Motor neuron (in vitro differentiated cells): ENCODE measurements around the gene PRKAR1B. TPM values are rescaled to one million over a fixed set of nuclear protein-coding genes. Genes with fewer than 3 reads are reported as not detected.

Experiments
- ATAC-seq, 8 experiments: fragments of 200-7000 bp; cut with Tn5 transposase; replicated peaks in 6 of 8; 2 replicates each; pipeline ENCODE4 v1.8.0; 2021; ENCODE audit warnings: mild to moderate bottlenecking in 8 of 8, moderate library complexity in 8 of 8
- H3K27ac ChIP-seq, 2 donors: fragments of 250-450 bp; sonication (Bioruptor Pico); 2 replicates each; pipeline ENCODE4 v1.9.0; 2021; ENCODE audit warnings: antibody characterized with exemption in 2 of 2, mild to moderate bottlenecking in 2 of 2, moderate library complexity in 1 of 2
- H3K4me1 ChIP-seq, 2 donors: fragments of 250-450 bp; sonication (Bioruptor Pico); replicated peaks in 1 of 2; 2 replicates each; pipeline ENCODE4 v1.6.1; 2021; ENCODE audit warnings: antibody characterized with exemption in 2 of 2, mild to moderate bottlenecking in 2 of 2, moderate library complexity in 1 of 2
- H3K4me3 ChIP-seq, 5 donors: fragments of 250-450 bp; sonication (Bioruptor Pico); 2 replicates each; pipeline ENCODE4 v1.9.0; 2021; ENCODE audit warnings: antibody characterized with exemption in 5 of 5, mild to moderate bottlenecking in 5 of 5, moderate library complexity in 4 of 5
- WGBS, 10 experiments: fragments of 450-650 bp; shearing (Covaris generic); methylation state at CpG; one replicate each; pipeline ENCODE4 v1.0.0; 2022; 5-methylcytosine and 5-hydroxymethylcytosine counted together
- in situ Hi-C, 9 experiments: fragments of 400-800 bp; cut with MboI; loops; one replicate each; pipeline ENCODE4 v1.15.0; 2021; ENCODE audit warnings: low sequenced_read_pairs in 9 of 9, low pct_unique_long_range_greater_than_20kb in 2 of 9; ENCODE audit not compliant: unreplicated experiment in 9 of 9
- total RNA-seq, 8 experiments: library from RNA; unstranded; fragments of 300-600 nt; gene quantifications; 2 replicates each; pipeline versions ENCODE4 v1.2.3 to v1.2.4, GENCODE V29; 2022

PRKAR1B gene
- total RNA-seq, 8 experiments from 2014 or later, result 14.3 to 42.2 (median 19.0) TPM

DNA sequence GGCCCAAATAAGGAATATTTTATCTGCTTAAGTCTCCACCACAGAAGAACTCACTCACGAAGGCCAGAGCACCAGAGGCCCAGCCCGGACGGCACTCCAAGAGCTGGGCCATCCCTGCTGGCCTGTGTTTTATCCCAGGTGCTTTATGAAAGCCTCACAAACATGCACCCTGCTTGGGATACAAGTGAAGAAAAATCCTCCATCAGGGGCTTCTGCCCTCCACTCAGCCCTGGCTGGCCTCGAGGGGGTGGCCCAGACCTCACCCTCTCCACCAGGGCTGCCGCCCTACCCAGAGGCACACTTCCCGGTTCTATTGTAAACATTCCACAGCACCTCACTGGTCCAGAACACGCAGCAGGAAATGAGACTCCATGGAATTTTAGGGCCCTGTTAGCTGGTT, 20.4 kb downstream of the PRKAR1B start:
- Histone ChIP-seq H3K4me1 (peaks cover 6 to 8% of the 10 kb centered on the region in 2 donors), H3K27ac (no peak overlapping the region), H3K4me3 (no peak overlapping the region)
- no peak for ATAC-seq
- in situ Hi-C loops, result loop anchor here in 1 of 9 experiments (25.0 kb wide), 1 partner anchor 169 kb away; no protein-coding TSS in a partner anchor
- 40 to 100% (median 100%) methylated on average over 1 to 4 of the region's 7 CpGs; no CpG with 5 or more reads in 5 of the 10 experiments for WGBS, 10 experiments

DNA sequence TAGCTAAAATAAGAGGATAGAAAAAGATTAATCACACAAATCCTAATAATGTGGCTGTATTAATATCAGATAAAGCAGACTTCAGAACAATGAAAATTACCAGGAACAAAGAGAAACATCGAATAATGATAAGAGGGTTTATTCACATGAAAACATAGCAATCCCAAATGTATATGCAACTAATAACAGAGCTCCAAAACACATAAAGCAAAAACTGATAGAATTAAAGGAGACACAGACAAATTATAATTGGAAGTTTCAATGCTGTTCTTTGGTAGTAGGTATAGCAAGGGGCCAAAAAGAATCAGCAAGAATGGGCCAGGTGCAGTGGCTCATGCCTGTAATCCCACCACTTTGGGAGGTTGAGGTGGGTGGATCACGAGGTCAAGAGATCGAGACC, 24.0 kb downstream of the PRKAR1B start:
- in situ Hi-C loops, result loop anchor here in 1 of 9 experiments (25.0 kb wide), 1 partner anchor 166 kb away; no protein-coding TSS in a partner anchor
- no peaks in the 10 kb centered on the region for H3K4me1 ChIP-seq
- WGBS, 10 experiments, result 0 to 100% (median 71%) methylated on average over 1 to 3 of the region's 3 CpGs; no CpG with 5 or more reads in 1 of the 10 experiments
- ATAC-seq, result no peak
- no peak overlapping the region for H3K4me3 ChIP-seq
- H3K27ac ChIP-seq, result no peak overlapping the region

- Histone ChIP-seq H3K4me3 (no peak overlapping the region), H3K27ac (no peak overlapping the region), H3K4me1 (no peaks in the 10 kb centered on the region)
- no peak for ATAC-seq
- in situ Hi-C loops, result loop anchor here in 1 of 9 experiments (25.0 kb wide), 1 partner anchor 164 kb away; no protein-coding TSS in a partner anchor
- 54 to 100% (median 82%) methylated on average over 1 to 4 of the region's 4 CpGs for WGBS, 10 experiments
Measured at GRCh38 chr7:701086-701671, 25.9 kb downstream of the PRKAR1B start.

DNA sequence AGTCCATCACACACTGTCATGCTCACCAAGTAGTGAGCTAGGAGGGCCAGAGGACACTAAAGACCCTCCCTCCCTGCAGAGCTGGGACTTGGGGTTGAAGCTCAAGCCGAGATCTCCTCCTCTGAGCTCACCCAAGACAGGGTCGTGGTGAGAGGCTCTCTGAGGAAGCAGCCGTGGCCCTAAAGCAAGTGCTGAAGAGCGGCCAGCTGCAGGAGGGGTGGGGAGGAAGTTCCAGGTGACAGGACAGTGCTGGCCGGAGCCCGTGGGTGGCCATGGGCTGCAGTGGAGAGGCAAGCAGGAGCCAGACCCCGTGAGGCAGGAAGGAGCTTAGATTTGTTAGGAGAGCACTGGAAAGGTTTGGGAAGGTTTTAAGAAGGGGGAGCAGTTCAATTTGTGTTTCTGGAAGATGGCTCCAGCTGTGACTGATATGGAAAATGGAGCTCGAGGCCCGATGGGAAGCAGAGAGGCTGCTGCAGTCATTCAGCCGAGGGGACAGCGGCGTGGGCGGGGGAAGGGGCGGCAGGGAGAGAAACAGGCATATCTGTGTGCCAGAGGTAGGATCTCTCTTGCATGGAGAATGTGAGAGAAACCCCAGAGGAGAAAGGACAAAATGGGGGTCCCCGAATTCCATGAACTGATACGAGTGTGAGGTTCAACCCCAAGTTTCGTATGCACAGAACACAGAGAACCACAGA, 27.5 kb downstream of the PRKAR1B start:
- 47 to 100% (median 63%) methylated on average over 1 to 9 of the region's 17 CpGs; no CpG with 5 or more reads in 5 of the 10 experiments for WGBS, 10 experiments
- Histone ChIP-seq H3K4me3 (no peak overlapping the region), H3K27ac (no peak overlapping the region), H3K4me1 (no peaks in the 10 kb centered on the region)
- in situ Hi-C loops, result loop anchor here in 1 of 9 experiments (25.0 kb wide), 1 partner anchor 162 kb away; no protein-coding TSS in a partner anchor
- ATAC-seq, result no peak

DNA sequence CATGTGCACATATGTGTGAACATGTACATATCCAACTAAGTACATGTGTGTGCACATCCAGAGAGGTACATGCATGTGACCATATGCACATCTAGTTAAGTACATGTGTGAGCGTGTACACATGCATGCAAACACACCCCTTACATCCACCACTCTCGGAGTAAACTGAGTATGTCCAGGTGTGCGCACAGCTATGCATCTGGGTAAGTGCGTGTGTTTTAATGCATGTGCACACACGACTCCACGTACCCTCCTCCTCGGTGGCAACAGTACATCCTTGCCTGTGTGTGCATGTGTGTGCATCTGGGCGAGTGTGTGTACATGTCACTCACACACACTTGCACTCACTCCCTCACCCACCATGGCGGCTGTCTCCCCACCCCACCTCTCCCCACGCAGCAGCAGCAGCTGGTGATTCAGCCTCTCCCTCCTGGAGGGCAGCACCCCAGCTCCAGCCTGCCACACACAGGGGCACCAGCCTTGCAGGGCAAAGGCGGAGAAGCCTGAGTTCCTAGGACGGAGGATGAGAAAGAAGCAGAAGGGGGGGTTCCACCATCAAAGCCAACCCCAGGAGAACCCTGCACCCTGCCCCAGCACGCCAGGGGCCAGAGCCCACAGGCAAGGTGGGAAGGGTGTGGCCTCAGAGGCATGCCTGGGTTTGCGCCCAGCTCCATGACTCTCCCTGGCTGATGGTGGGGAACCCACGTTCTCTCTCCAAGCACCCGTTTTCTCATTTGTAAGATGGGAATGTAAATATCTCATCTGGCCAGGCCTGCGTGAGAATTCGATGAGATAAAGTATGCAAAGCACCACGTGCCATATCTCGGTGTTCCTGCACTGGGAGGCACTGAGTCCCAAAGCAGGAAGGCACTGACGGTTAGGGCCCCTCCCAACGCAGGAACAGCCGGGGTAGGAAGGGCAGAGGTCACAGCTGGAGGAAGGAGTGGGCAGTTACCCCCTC, 28.3 kb downstream of the PRKAR1B start:
- Histone ChIP-seq H3K4me3 (no peak overlapping the region), H3K27ac (no peak overlapping the region), H3K4me1 (no peaks in the 10 kb centered on the region)
- in situ Hi-C loops, result no loop called here
- ATAC-seq, result peak in 1 of 8 experiments; percentile 55
- 40 to 100% (median 88%) methylated on average over 2 to 9 of the region's 23 CpGs; no CpG with 5 or more reads in 2 of the 10 experiments for WGBS, 10 experiments

DNA sequence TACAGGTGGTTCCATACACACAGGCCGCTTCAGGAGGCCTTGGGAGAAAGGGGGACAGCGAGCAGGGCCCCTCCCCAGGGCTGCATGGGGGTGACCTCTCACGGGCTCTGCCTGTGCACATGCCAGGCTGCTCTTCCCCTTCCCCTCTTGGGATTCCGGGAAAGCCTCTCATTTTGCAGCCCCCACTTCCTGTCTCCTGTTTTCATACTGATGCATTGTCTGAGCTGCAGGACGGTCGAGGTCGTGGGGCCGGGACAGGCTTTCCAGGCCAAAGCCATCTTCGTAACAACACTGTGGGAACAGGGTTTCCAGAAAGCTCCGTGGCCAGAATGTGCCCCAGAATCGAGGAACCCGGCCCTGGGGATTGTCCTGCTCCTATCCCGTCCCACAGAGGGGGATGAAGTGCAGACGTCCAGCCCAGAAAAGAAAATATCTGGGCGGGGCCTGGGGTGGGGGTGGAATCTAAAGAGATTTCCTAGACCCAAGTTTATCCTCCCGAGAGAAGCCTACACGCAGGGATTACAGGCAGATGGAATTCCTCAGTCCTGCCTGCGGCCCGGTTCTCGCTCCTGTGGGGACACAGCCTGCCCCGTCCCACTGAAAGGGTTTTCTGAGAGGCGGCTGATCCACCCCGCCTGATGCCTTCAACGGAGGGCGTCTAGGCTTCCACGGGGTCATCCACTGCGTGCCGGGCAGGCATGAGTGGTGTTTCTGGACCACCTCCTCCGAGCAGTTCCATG, 30.1 kb downstream of the PRKAR1B start:
- ATAC-seq, result no peak
- WGBS, 10 experiments, result 73 to 95% (median 80%) methylated on average over 1 to 4 of the region's 29 CpGs; no CpG with 5 or more reads in 5 of the 10 experiments
- H3K4me1 ChIP-seq, result no peaks in the 10 kb centered on the region
- no peak overlapping the region for H3K27ac ChIP-seq
- in situ Hi-C loops, result no loop called here
- H3K4me3 ChIP-seq, result no peak overlapping the region

GRCh38 chr7:696426-696811, 30.7 kb downstream of the PRKAR1B start:
- no peak overlapping the region for H3K27ac ChIP-seq
- in situ Hi-C loops, result no loop called here
- no peaks in the 10 kb centered on the region for H3K4me1 ChIP-seq
- no peak for ATAC-seq
- 80 to 95% (median 89%) methylated on average over 2 to 5 of the region's 9 CpGs; no CpG with 5 or more reads in 6 of the 10 experiments for WGBS, 10 experiments
- H3K4me3 ChIP-seq, result no peak overlapping the region

DNA sequence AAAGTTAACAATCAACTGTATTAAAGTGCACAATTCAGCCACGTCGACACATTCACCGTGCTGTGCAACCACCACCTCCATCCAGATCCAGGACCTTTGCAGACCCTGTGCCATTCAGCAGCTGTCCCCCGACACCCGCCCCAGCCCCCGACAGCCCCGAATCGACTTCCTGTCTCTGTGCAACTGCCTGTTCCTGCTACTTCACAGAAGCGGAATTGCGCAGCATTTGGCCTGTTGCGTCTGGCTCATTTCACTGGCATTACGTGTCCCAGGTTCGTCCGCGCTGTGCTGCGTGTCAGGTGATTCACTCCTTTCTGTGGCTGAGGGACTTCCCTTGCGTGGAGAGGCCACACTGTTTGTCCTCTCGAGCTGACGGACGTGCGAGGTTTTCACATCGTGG, 33.8 kb downstream of the PRKAR1B start:
- in situ Hi-C loops, result no loop called here
- H3K4me1 ChIP-seq, result no peaks in the 10 kb centered on the region
- WGBS, 10 experiments, result 92 to 100% methylated on average over 2 to 9 of the region's 22 CpGs; no CpG with 5 or more reads in 8 of the 10 experiments
- ATAC-seq, result no peak
- H3K4me3 ChIP-seq, result no peak overlapping the region
- no peak overlapping the region for H3K27ac ChIP-seq

- 75 to 100% (median 86%) methylated on average over 3 to 15 of the region's 25 CpGs; no CpG with 5 or more reads in 6 of the 10 experiments for WGBS, 10 experiments
- ATAC-seq, result peak in 4 of 8 experiments; percentile 29 to 88 (median 45)
- no peak overlapping the region for H3K27ac ChIP-seq
- no peak overlapping the region for H3K4me3 ChIP-seq
- H3K4me1 ChIP-seq, result no peaks in the 10 kb centered on the region
- in situ Hi-C loops, result no loop called here
Measured at GRCh38 chr7:691361-692045, 35.6 kb downstream of the PRKAR1B start.

DNA sequence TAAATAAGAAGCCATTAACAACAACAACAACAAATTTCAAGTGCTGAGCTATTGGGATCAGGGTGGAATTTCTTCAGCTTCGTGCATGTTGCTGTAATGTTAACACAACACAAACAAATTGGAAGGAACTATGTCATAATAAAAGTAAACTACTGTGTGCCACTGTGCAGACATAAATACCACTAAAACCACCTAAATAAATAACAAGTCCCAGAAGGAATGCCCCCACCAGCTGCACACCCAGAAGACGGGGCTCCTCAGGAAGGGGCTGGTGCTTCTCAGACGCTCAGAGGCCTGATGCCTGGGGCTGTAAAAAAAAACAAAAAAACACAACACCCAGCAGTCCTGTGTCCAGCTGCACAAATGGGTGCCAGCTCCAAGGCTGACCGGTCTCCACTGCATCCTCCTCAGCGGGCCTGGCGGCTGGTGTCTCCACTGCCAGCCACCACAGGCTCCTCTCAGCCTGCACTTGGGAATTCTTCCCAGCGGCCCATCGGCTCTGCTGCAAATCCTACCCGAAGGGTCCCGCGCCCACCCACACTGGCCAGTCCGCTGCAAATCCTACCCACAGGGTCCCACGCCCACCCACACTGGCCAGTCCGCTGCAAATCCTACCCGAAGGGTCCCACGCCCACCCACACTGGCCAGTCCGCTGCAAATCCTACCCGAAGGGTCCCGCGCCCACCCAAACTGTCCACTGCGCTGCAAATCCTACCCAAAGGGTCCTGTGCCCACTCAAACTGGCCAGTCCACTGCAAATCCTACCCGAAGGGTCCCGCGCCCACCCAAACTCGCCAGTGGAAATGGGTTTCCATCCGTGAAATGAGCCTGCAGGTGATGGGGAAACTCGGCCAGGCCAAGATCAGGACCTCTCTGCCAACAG, 36.4 kb downstream of the PRKAR1B start:
- 80 to 100% (median 100%) methylated on average over 1 to 5 of the region's 27 CpGs; no CpG with 5 or more reads in 4 of the 10 experiments for WGBS, 10 experiments
- Histone ChIP-seq H3K4me3 (no peak overlapping the region), H3K4me1 (no peaks in the 10 kb centered on the region), H3K27ac (no peak overlapping the region)
- ATAC-seq, result no peak
- in situ Hi-C loops, result no loop called here

DNA sequence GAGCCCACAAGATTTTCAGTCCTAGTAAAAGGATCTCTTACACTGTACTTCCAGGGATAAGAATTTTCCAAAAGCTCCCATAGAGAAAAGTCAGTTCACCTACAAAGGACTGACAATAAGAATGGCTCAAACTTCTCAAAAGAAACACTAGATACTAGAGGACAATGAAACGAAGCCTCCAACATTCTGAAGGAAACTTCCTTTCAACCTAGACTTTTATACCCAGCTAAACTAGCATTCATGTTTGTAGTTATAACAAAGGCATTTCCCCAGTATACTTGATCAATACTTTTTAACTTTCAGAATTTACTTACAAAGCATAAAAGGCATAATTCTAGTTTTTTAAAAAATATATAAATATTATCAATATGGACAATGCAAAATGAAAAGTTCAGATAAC, 41.5 kb downstream of the PRKAR1B start:
- 17 to 100% (median 91%) methylated on average over 1 of the region's 1 CpG; no CpG with 5 or more reads in 1 of the 10 experiments for WGBS, 10 experiments
- Histone ChIP-seq H3K4me1 (no peaks in the 10 kb centered on the region), H3K4me3 (no peak overlapping the region), H3K27ac (no peak overlapping the region)
- in situ Hi-C loops, result no loop called here
- ATAC-seq, result no peak
